ENCODE results near the gene TIMM17A.
"Not testable (repeated sequence)": the region's sequence is repeated elsewhere in the genome, so short reads cannot be mapped to it uniquely, and the experiment has no call there.

Gene TIMM17A

DNA sequence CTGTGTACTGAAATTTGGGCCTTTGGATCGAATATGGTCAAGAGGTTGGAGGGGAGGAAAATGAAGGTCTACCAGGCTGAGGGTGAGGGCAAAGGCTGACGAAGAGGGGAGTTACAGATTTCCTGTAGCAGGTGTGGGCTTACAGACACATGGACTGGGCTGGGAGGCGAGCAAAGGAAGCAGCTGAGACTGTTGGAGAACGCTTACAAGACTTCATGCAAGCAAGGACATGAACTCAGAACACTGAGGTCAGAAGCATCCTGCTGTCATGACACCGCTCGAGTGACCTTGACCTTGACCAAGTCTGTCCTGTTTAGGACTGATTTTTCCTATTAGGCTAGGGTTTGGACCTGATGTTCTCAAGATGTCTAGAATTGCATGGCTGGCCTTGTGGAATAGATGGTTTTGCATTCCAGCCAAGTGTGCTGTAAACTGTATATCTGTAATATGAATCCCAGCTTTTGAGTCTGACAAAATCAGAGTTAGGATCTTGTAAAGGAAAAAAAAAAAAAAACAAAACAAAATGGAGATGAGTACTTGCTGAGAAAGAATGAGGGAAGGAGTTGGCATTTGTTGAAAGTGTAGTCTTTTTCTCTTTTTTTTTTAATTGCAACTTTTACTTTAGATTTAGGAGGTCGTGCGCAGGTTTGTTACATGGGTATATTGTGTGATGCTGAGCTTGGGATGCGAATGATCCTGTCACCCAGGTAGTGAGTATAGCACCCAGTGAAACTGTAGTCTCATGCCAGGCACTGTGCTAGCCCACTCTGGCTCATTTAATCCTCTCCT is 60.9 kb downstream of the TIMM17A start:
- DNase-seq (ENCODE audit: low read depth), result no peak

DNA sequence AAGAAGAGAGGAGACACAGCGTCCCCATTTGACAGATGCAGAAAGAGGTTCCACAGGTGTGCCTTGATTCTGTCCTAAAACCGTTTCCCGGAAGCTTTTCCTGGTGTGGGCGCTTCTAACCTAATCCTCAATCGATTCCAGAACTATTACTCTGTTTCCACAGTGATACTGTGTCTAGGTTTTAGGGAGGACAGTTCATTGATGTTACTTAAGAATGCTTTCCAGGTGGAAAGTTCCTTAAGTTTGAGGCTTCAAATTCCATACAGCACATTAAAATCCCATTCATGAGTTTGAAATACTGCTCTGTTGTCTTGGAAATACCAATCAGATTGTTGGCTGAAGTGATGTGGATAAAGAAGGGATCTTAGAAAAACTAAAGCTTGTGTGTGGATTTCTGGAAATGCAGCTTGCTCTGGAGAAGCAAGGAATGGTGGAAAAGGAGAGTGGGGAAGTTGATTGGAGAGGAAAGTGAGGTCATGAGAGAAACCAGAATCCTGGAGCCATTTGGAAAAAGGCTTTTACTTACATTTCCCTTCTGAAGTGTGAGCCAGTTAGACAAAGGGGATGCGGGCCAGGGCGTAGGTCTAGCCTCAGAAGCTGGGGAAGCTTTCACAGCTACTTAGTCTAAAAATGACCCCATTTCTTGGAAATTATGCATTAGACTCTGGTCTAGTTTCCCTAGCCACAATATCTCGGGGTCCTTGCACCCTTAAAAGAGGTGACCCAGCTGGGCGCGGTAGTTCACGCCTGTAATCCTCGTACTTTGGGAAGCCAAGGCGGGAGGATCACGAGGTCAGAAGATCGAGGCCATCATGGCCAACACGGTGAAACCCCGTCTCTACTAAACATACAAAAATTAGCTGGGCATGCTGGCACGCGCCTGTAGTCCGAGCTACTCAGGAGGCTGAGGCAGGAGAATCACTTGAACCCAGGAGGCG is 61.8 kb downstream of the TIMM17A start:
- DNase-seq (ENCODE audit: low read depth), result no peak

DNA sequence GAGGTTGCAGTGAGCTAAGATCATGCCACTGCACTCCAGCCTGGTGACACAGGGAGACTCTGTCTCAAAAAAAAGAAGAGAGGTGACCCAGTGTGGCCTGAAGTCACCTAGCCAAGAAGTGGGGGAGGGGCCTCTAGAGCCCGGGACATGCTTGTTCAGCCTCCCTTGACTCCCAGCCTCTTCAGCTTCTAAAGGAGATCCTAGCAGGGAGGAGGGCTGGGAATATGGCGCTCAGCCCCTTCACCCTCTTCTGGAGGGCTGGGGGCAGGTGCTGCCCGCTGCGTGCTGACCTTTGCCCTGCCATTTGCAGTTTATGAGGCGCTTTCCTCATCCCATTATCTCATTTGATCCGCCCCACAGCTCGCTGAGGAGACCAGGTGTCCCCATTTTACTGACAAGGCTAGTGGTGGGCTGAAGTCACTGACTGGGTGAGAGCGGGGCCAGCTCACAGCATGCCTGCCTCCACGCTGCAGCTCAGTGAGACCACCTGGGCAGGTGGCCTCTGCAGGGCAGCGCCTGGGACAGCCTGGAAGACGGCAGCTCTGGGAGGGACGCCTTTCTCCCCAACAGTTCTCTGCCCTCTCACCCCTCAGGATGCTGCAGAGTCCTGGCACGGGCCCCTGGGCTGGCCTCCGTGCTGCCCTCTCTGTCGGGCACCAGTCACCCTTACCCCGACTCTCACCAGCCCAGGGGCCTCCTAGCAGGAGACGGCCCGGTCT is 62.6 kb downstream of the TIMM17A start:
- DNase-seq (ENCODE audit: low read depth), result no peak

DNA sequence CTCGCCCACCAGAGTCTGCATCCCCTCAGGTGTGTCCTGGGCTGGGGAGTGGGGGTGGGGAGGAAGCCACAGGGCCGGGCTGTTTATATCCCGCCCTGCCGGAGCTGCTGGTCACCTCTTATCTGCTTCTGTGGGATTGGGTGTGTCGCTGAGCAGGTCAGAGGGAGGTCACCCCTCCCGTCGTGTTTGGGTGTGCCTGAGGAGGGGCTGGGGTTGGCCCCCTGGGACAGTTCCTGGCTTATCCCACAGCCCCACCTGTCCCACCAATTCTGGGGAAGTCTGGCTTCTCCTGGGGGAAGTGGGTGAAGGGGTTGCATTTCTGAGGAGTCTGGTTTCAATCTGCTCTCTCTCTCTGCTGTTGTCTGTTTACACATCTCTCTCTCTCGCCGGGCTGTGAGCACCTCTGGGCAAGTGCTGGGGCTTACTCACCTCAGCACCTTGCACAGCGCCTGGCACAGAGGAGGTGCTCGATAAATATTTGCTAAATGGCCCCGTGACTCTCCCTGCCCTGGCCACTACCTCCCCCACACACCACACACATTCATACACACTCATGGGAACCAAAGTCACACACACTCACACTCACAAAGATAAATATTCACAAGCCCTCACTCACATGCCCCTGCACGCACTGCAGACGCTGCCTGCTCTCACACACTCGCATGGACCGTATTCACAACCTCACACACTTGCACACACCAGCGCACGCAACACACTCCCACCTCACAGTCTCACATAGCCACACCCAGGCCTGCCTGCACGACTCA is 63.3 kb downstream of the TIMM17A start:
- no peak for DNase-seq (ENCODE audit: low read depth)

DNA sequence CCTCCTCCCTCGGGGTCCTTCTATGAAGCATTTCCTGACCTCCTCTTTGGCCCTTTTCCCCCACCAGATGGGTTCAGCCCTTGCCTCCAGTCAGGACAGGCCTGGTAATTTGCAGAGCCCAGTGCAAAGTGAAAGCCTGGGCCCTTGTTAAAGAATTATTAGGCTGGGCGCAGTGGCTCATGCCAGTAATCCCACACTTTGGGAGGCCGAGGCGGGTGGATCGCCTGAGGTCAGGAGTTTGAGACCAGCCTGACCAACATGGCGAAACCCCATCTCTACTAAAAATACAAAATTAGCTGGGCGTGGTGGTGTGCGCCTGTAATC is 63.9 kb downstream of the TIMM17A start:
- DNase-seq (ENCODE audit: low read depth), result not testable (repeated sequence)
